ENCODE data around the gene IRF2BP2.

The IRF2BP2 gene

DNA sequence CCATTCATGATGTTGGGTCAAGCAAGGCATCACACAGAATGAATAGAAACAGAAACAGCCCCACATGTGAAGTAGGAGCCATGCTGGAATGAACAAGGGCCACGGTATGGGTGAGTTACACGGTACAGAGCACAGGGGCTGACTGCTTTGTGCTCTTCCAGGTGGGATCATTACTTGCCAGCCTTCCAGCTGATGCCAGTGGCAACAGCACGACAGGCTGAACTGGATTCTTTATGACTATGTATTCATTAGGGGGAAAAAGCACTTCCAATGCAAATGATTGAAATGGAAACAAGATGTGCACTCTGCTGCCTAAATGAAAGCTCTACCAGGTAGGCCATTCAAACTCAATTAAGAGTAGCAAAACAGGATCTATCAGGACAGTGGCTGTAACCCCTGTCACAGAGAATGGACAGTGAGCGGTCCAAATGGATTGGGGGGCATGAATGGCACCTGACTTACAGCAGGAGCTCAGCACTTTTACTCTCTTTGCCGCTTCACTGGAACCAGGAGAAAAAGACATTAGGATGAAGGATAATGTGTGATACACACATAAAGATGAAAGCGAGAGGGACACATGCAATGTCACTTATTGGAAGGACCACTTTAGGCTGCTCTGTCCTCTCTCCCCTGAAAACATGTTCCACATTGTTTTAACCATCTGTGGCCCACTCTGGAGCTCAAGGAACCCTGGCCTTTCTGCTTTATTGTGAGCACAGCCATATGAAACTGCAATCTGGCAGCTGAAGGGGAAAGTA is 23.4 kb upstream of the IRF2BP2 start:
- no peak for DNase-seq

DNA sequence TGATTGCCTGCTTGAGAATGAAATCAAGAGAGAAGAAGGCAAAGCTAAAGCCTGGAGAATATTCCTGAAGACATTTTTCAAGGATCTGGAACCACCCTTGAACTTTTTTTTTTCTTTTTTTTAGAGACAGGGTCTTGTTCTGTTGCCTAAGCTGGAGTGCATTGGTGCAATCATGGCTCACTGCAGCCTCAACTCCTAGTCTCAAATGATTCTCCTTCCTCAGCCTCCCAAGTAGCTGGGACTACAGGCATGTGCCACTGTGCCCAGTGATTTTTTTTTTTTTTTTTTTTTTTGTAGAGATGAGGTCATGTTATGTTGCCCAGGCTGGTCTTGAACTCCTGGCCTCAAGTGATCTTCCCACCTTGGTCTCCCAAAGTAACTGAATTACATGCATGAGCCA is 22.2 kb upstream of the IRF2BP2 start:
- no peak for DNase-seq

DNA sequence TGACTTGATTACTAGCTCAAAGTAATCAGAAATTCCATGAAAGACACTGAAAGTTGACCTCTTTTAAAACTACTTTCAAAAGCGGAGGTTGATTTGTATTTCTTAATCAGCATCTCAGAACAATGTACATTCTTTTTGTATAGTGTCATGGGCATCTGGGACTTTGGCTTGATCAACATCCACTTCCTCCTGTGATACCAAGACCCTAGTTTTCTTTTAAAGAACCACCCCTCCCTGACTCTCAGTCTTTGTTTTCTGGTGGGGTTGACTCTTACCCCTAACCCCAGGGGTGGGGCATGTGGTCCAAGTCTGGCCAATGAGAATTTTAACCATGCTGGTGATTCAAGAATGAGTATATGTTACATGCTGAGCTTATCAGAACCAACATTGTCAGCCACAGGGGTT is 21.7 kb upstream of the IRF2BP2 start:
- no peak for DNase-seq

DNA sequence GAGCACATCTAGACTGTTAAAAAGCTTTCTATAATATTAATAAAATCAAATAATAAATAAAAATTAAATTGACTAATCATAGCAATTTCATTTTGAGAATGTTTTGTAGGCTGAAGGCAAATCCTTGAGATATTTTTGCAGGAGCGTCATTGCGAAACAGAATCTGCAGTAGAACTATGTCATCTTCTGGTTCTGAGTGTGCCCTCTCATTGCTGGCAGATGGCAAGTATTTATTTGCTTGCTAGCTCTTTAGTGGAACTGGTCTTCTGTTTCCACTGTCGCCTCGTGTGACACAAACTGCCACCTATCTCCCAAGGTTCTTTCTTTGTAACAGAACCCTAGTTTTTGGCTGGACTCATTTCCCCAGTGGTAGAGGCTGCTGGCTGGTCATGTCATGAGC is 19.0 kb upstream of the IRF2BP2 start:
- DNase-seq, result no peak

DNA sequence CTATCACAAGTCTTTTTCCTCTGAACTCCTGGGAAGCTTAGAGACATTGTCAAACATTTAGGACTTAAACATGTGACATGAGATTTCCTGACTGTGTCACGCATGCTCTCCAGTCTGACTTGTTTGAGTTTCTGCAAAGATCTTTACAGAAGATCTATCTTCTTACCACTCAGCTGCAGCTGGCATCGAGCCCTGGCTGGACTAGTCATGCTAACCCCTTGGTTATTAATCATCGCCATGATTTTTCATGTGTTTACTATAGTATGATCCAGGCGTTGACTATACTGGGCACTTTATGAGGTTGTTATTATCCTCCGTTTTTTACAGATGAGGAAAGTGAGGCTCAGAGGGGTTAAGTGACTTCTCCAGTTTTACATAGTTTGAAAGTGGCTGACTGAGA is 18.1 kb upstream of the IRF2BP2 start:
- no peak for DNase-seq

DNA sequence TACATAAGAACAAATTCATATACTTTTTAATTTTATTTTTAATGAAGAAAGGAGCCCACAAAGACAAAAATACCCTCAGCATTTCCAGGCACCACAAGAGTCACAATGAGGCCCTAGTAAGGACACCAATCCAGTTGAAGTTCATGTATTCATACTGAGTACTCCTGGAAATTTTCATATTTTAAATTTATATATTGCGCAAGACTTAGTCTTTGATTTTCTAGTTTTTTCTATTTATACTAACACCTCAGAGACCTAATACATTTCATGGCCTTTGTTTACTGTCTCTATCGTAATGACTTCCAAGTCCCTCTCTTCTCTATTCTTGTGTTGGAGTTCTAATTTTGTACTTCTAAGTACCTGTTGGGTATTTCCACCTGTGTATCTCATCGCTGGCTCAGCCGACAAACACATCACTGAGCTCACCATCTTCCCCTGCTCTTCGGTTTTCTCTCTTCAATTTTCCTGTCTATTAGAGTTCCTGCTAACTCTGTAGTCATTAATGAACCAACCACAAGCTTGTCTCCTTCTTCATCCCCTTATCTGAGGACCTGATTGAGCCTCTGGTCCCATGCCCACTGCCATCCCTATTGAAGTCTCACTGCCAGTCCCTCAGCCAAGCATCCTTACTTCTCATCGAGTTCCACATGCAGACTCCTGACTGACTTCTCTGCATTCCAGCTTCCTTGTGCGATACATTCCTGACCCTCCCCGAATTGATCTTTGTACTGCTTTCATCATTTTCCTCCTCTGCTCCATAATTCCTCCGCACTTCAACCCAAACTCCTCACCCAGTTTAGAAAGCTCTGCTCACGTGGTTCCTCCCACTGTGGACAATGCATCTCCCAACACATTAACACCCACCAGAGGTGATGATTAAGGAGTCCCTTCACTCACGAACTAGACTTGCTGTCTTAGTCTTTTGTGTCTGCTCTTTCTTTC is 17.3 kb upstream of the IRF2BP2 start:
- no peak for DNase-seq

DNA sequence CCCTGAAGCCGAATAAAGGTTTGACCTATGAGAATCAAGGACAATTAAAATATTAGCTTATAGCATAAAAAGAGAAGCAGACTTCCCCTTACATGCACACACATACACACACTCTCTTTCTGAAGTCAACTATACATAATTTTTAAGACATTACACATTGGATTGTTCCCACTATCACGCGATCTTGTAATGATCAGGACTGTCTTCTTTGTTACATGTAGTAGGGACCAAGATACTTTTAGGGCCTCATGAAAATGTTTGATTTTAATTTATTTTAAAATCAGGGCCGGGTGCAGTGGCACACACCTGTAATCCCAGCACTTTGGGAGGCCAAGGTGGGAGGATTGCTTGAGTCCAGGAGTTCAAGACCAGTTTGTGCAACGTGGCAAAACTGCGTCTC is 16.4 kb upstream of the IRF2BP2 start:
- DNase-seq, result no peak

DNA sequence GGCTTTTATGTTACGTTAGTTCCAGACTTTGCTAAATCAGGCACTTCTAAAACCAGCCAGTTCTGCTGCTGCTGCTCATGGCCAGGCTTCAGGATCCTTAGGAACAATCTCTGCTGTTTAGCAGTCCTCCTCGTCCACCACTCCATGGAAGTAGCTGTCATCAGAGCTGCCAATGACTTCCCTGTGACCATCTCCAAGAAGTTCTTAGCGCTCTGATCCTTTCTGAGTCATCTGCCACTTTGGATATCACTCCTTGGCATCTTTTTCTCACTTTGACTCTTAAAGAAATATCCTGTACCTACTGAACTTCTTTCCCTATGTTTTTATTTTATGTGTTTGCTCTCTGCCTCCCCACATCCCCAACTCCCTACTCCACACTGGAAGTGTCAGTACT is 14.7 kb upstream of the IRF2BP2 start:
- no peak for DNase-seq

DNA sequence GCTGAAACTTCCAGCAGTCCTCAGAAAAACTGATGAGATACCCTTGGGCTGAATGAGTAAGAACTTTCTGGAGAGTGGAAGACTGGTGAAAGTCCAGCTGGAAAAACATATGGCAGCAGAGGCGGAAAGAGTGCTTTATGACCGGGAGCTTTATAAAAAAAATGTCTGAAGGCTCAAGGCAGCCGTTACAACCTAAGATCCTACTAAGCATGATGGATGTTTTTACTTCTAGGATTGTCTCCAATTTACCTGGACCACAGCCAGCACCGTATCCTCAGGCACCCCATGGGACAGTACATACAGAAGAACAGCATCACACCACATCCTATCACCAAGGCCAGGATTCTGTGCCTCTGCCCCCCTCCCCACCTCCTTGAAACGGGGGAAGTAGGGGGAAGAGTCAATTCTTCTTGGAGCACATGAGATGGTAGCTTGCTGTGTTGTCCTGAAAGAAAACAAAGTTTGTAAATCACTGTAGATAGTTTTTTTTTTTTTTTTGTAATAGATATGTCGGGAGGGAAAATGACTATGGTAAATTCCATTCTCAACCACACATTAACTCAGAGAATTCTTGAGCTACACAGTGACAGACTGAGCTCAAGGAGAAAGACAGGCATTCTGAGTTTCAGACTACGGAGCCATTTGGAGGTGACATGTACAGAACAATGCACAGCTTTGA is 11.8 kb upstream of the IRF2BP2 start:
- no peak for DNase-seq

DNA sequence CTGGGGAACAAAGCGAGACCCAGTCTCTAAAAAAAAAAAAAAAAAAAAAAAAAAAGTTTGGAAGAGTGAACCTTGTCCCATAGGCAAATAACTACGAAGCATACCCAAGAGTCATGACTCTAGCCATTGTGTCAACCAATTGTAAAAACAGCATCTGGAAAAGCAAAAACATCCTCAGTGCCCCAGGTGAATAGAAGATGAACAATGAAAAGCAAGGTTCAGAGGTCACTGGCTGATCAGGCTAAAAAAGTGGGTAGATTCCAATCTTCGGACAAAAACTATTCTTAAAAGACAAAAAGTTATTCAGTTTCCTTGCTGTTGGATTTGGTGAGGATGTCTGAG is 11.1 kb upstream of the IRF2BP2 start:
- DNase-seq, result no peak

DNA sequence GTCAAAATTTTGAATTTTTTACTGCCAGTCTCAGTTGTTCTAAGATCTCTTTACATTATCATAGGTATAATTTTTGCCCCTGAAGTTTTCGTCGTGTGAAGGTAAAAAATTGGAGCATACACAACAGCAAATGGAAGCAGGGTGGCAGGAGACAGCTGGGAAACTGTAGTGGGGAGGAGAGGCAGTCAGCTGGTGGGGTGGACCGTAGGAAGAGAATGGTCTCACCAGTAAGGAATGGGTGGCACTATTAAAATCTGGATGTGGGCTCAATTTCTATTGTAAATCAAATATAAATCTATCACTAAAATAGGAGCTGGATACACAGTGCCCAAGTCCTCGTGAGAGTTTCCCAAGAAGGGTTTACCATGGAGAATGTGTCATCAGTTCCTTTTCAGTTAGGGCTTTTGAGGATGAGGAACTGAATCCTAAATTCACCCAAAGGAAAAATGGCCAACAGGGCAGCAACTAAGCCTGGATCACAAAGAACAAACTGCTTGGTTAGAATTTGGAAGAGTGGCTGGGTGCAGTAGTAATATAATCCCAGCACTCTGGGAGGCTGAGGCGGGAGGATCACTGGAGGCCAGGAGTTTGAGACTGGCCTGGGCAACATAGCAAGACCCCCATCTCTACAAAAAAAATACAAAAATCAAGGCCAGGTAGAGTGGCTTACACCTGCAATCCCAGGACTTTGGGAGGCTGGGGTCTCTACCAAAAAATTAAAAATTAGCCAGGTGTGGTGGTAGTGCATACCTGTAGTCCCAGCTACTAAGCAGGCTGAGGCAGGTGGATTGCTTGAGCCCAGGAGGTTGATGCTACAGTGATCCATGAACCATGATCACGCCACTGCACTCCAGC is 10.5 kb upstream of the IRF2BP2 start:
- DNase-seq, result no peak

DNA sequence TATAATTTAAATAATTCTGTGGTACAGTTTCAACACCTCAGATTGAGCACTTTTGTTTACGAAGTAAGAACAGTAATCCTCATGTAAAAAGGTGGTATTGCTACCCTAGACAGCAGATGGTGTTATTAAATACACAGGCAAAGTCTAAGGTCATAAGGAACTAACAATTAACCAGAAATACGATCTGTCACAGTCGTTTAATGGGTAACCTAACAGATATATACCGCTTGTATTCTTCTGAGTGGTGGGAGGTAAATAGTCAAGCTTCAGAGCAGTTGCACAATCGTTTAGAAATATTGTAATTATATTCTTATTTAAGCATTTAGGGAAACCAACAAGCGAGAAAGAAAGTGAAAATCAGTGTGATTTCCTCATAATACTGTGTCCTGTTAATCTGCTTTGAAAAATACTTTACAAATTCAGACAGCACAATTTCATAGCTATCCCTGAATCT is 9.8 kb upstream of the IRF2BP2 start:
- no peak for DNase-seq

DNA sequence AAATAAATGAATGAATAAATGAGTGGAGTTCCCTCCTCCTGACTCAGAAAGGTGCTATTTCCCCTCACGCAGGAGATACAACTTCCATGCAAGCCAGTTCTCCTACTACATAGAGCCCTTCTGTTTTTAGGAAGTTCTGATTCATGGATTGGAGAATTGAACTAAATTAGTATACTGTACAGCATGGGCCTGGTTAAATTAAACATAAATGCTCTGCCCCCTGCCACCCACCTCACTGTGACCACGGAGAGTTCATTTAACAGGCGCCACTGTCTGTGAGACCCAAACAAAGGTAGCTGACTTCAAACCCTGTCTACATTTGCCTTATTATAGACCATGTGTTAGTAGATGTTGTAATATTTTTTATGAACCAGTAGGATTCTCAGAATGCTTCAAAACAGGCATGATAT is 9.1 kb upstream of the IRF2BP2 start:
- DNase-seq, result no peak

DNA sequence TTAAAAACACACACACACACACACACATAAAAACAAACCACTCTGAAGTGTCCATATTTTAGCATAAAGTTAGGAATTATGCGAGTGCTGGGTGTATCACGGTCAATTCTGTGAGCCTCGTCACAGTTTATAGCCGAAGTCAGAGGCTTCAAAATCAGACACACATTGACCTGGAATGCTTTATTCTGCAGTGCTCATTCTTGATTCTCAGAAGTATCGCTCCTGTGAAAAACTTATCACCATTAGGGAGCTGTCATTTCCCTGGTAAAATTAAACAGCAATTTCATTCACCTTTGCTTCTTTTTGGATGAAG is 8.7 kb upstream of the IRF2BP2 start:
- DNase-seq, result no peak

DNA sequence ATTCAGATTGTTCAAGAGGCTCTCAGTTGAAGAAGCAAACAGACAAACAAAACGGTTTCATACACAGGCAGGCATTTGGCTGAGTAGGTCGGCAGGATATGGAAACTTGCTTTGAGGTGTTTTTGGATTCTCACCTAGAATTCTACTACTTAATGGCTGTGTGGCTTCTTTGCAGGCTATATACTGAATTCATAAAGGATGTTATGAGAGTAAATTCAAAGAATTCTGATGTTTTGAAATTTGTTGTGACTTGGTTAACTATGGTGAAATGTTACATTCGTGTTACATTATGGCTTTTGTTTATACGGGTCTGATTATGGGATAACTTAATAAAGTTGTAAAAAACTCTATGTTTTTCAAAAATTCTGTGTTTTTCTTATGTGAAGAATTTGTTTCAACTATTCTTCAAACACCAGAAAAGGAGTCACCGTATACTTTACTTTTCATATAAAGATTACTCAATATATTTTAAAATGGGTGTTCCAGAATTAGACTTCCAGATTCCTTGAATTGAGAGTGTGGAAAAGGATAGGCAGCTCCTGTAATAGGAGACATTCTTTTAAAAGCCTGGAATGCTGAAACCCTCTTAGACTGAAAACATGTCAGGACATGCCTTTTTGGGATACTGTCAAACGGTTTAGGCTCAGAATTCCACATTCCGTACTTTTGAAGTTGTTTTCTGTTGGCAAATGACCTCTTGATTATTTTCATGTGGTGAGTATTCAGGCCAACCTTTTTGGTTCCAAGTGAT is 8.2 kb upstream of the IRF2BP2 start:
- DNase-seq, result no peak

DNA sequence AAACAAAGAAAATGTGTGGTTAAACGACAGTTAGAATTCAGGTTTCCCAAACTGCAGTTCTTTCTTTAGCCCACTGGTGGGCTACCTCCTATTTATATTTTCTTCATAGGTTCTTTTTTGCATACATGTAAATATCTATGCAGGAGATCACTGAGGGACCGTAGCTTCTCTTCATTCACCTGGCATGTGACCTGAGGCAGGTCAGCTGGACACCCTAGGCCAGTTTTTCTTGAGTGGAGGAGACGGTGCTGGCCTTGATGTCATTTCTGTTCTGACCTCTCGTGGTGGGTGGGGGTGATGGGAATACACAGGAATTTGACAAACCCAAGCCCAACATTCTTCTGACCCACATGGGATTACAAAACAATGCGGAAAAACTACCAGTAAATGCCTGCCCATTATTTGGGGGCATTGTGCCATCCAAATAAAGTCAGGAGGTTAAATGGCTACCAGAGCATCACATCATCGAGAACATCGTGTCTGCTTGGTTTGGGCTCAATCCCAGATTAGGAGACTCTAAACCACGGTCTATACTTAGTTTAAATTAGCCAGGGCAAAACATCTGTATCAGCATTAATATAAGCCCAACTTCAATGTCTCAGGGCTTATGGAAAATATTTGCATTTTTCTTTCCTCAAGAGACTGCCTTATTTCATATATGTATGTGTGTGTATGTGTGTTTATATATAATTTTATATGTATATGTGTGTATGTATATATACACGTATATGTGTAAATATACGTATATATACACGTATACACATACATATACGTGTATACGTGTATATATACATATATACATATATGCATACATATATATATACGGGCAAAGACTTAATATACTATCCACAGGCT is 7.4 kb upstream of the IRF2BP2 start:
- DNase-seq, result no peak

DNA sequence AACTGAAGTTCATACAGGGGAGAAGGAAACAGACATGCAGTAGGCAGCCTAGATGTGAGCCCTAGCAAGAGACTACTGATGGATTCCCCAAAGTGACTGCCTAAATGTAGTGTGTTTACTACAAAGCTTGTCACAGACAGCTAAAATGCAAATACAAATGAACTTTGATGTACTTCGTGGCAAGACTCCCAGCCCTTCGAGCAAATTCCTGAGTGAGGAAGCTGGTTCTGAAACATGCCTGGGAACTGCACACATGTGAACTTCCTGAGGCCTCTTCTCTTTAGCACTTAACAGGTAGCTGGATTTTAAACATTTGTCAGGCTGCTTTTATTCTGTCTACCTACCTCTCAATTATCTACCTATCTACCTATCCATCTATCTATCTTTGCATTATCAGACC is 6.7 kb upstream of the IRF2BP2 start:
- DNase-seq, result no peak

DNA sequence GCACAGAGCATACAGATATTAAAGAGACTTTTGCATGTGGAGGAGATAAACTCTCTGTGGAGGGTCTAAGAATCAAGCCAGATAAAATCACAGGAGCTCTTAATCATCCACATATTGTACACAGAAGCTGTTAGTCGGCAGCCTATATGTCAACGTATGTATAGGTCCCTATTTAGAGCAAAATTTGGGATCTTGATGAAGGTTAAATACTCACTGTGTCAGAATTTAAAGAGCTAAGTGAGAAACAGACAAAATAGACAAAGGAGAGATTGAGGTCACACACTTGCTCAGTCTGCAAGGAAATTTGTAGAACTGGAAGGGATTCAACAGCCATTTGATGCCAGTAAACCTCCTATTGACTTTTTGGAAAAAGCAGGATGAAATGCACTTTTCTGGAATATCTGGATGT is 4.1 kb upstream of the IRF2BP2 start:
- no peak for DNase-seq

DNA sequence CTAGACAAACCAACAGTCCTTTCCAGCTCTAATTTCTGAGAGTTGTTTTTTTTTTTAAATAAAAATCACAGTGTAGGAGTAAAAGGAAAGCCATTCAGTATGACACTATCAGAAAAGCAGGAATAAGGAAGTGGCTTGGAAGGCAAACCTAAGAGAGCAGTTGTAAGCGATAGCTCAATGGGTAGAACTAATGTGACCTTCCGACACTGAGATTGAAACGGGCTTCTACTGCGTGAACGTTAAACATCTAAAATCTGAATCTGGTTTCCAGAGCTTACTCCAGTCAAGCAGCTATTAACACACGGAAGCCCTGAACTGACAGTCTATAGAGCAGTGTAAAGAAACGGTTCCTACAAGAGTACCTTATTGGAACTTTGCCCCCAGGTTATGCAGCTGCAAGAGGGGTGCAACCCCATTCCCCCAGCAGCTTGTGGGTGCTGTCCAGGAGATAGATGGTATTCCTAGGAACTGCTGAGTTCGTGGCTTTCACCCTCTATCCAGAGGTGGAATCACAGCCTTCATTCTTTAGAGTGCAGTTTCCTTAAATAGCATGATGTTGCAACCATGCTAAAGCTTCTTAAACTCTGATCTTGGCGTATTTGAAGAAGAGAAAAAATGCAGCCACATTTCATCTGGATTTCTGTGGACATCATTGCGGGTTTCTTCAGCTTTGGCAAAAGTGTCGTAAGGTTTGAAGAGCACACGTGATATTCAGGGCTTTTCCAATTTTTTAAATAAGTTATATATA is 3.3 kb upstream of the IRF2BP2 start:
- DNase-seq, result peak in 1 of 5 experiments; percentile 52
